H1 (cell line): Measurements from ENCODE around the gene NDUFB3. TPM values are rescaled to one million over a fixed set of nuclear protein-coding genes. Genes with fewer than 3 reads are reported as not detected.

Source experiments
- CTCF ChIA-PET: fragments of 300-600 bp; sonication (Branson Sonifier 250); formaldehyde crosslinking; loops from one replicate; lab custom pipeline; 2021; ENCODE audit not compliant: partially characterized antibody; lab: Charles Lee
- POLR2A ChIA-PET: fragments of 300-600 bp; sonication (Branson Sonifier 250); formaldehyde crosslinking; loops from one replicate; lab custom pipeline; 2021; ENCODE audit warnings: inconsistent platforms; ENCODE audit not compliant: partially characterized antibody; lab: Charles Lee
- DNase-seq, 2 experiments: peaks; one replicate each; pipeline versions ENCODE4 v3.0.0 to v3.0.0-alpha.2; 2010 to 2022; ENCODE audit warnings: low spot score in 2 of 2, low read depth in 1 of 2, mixed read lengths in 1 of 2
- FAIRE-seq: peaks from 2 replicates; lab custom pipeline; 2011; peaks lifted over from hg19 to GRCh38; lab: Jason Lieb, UNC
- H2AFZ ChIP-seq: 2 replicates; pipeline ENCODE4 v1.8.1; 2012; ENCODE audit warnings: low read length, inconsistent platforms
- H2AK5ac ChIP-seq: 2 replicates; pipeline ENCODE4 v1.6.1; 2013; ENCODE audit warnings: low read depth, low read length
- H2BK120ac ChIP-seq: replicated peaks from 2 replicates; pipeline ENCODE3; 2013; ENCODE audit warnings: low read depth, low read length, inconsistent platforms
- H2BK12ac ChIP-seq: 2 replicates; pipeline ENCODE4 v1.6.1; 2013; ENCODE audit warnings: low read depth, low read length
- H2BK15ac ChIP-seq: 2 replicates; pipeline ENCODE4 v1.6.1; 2013; ENCODE audit warnings: low read length
- H2BK20ac ChIP-seq: 2 replicates; pipeline ENCODE4 v1.6.1; 2013; ENCODE audit warnings: low read length
- H2BK5ac ChIP-seq: 2 replicates; pipeline ENCODE4 v1.6.1; 2013; ENCODE audit warnings: low read depth, low read length
- H3K14ac ChIP-seq: 2 replicates; pipeline ENCODE4 v1.6.1; 2013; ENCODE audit warnings: inconsistent platforms; ENCODE audit not compliant: insufficient read length
- H3K18ac ChIP-seq: 2 replicates; pipeline ENCODE4 v1.6.1; 2013; ENCODE audit warnings: low read length; ENCODE audit errors: extremely low read depth
- H3K23ac ChIP-seq: 2 replicates; pipeline ENCODE4 v1.6.1; 2013; ENCODE audit warnings: inconsistent platforms; ENCODE audit not compliant: insufficient read length
- H3K23me2 ChIP-seq: 2 replicates; pipeline ENCODE4 v1.6.1; 2013; ENCODE audit warnings: low read depth, low read length
- H3K27ac ChIP-seq: 2 replicates; pipeline ENCODE4 v1.6.1; 2011; ENCODE audit warnings: low read depth, low read length, inconsistent platforms
- H3K27me3 ChIP-seq, 4 experiments: replicated peaks in 1 of 4; 1 replicate in 1 of 4; 2 replicates in 3 of 4; pipeline versions ENCODE4 v1.6.1 to v1.8.1; 2011 to 2013; ENCODE audit warnings: low read length in 3 of 4, mild to moderate bottlenecking in 3 of 4, inconsistent platforms in 2 of 4, mixed read lengths in 2 of 4, moderate library complexity in 1 of 4; ENCODE audit not compliant: control insufficient read depth in 3 of 4, insufficient read depth in 3 of 4; ENCODE audit errors: extremely low read depth in 1 of 4
- H3K36me3 ChIP-seq, 4 experiments: 2 replicates each; pipeline versions ENCODE4 v1.6.1 to v1.8.1; 2011 to 2013; ENCODE audit warnings: mild to moderate bottlenecking in 4 of 4, low read length in 3 of 4, moderate library complexity in 2 of 4, control low read depth in 1 of 4, inconsistent platforms in 1 of 4; ENCODE audit not compliant: insufficient read depth in 4 of 4, control insufficient read depth in 2 of 4
- H3K4ac ChIP-seq: replicated peaks from 2 replicates; pipeline ENCODE3; 2013; ENCODE audit warnings: low read length, low read depth, mixed read lengths, inconsistent platforms; ENCODE audit not compliant: insufficient read length
- H3K4me1 ChIP-seq, 4 experiments: replicated peaks in 1 of 4; 1 replicate in 1 of 4; 2 replicates in 3 of 4; pipeline versions ENCODE4 v1.6.1 to v1.8.1; 2011 to 2013; ENCODE audit warnings: low read length in 3 of 4, inconsistent platforms in 2 of 4, mixed read lengths in 1 of 4; ENCODE audit not compliant: insufficient read depth in 4 of 4, control insufficient read depth in 3 of 4
- H3K4me2 ChIP-seq, 2 experiments: 2 replicates each; pipeline versions ENCODE4 v1.6.1 to v1.8.1; 2011 to 2013; ENCODE audit warnings: low read depth in 2 of 2, low read length in 2 of 2, control low read depth in 1 of 2, inconsistent platforms in 1 of 2, mild to moderate bottlenecking in 1 of 2; ENCODE audit not compliant: insufficient read depth in 1 of 2
- H3K4me3 ChIP-seq, 4 experiments: fragments of 200-600, 300-600 bp in 1 of 4; sonication (generic), shearing (Covaris generic), sonication (Bioruptor Twin) in 1 of 4; 2 replicates each; pipeline versions ENCODE4 v1.5.1 to v1.8.1; 2011 to 2016; ENCODE audit warnings: low read length in 4 of 4, low read depth in 3 of 4, control low read depth in 2 of 4, inconsistent platforms in 2 of 4, mild to moderate bottlenecking in 2 of 4, mixed read lengths in 1 of 4, moderate library complexity in 1 of 4; ENCODE audit not compliant: insufficient read depth in 2 of 4; ENCODE audit errors: extremely low read depth in 1 of 4
- H3K56ac ChIP-seq: replicated peaks from 2 replicates; pipeline ENCODE3; 2013; ENCODE audit warnings: low read depth, mild to moderate bottlenecking, mixed read lengths, low read length, inconsistent platforms; ENCODE audit not compliant: insufficient read length
- H3K79me1 ChIP-seq: 2 replicates; pipeline ENCODE4 v1.6.1; 2013; ENCODE audit warnings: low read depth, low read length, control low read depth
- H3K79me2 ChIP-seq, 2 experiments: 2 replicates each; pipeline versions ENCODE4 v1.6.1 to v1.8.1; 2012 to 2013; ENCODE audit warnings: low read length in 2 of 2, mild to moderate bottlenecking in 2 of 2, inconsistent platforms in 1 of 2; ENCODE audit not compliant: insufficient read depth in 2 of 2, control insufficient read depth in 1 of 2
- H3K9ac ChIP-seq, 4 experiments: replicated peaks in 1 of 4; 1 replicate in 1 of 4; 2 replicates in 3 of 4; pipeline versions ENCODE4 v1.6.1 to v1.8.1; 2011 to 2013; ENCODE audit warnings: low read depth in 3 of 4, low read length in 3 of 4, control low read depth in 2 of 4, mild to moderate bottlenecking in 2 of 4, moderate library complexity in 2 of 4, inconsistent platforms in 1 of 4; ENCODE audit errors: extremely low read depth in 1 of 4
- H3K9me3 ChIP-seq, 2 experiments: 2 replicates each; pipeline versions ENCODE4 v1.6.1 to v1.8.1; 2012 to 2013; ENCODE audit warnings: mild to moderate bottlenecking in 2 of 2, moderate library complexity in 2 of 2, control low read depth in 1 of 2, inconsistent platforms in 1 of 2, low read depth in 1 of 2, low read length in 1 of 2, mixed read lengths in 1 of 2; ENCODE audit not compliant: insufficient read depth in 2 of 2
- H4K20me1 ChIP-seq, 2 experiments: replicated peaks in 1 of 2; 2 replicates each; pipeline versions ENCODE3 to v1.8.1; 2011 to 2013; ENCODE audit warnings: inconsistent platforms in 2 of 2, low read length in 2 of 2, mild to moderate bottlenecking in 1 of 2; ENCODE audit not compliant: insufficient read depth in 2 of 2, control insufficient read depth in 1 of 2
- H4K5ac ChIP-seq: 2 replicates; pipeline ENCODE4 v1.6.1; 2013; ENCODE audit warnings: low read length, low read depth, mixed read lengths, inconsistent platforms; ENCODE audit not compliant: insufficient read length
- H4K8ac ChIP-seq: 2 replicates; pipeline ENCODE4 v1.8.0; 2013; ENCODE audit warnings: mild to moderate bottlenecking, moderate library complexity, low read length, inconsistent platforms; ENCODE audit not compliant: insufficient read depth; ENCODE audit errors: extremely low read depth
- H4K91ac ChIP-seq: replicated peaks from 2 replicates; pipeline ENCODE3; 2013; ENCODE audit warnings: low read length, mixed read lengths, inconsistent platforms; ENCODE audit not compliant: insufficient read length
- WGBS, 2 experiments: shearing (Covaris generic) in 1 of 2; methylation state at CpG; one replicate each; pipeline versions ENCODE4 v1.1.6 to v1.1.7; 2013 to 2015; ENCODE audit warnings: low lambda C conversion rate in 2 of 2, mixed read lengths in 2 of 2, inconsistent platforms in 1 of 2, low coverage in 1 of 2, missing lambda C conversion rate in 1 of 2; ENCODE audit not compliant: insufficient replicate concordance in 2 of 2, insufficient coverage in 1 of 2, insufficient read length in 1 of 2; ENCODE audit errors: extremely low coverage in 1 of 2, missing lambda C conversion rate in 1 of 2; 5-methylcytosine and 5-hydroxymethylcytosine counted together
- polyA plus RNA-seq, 7 experiments: library from polyadenylated mRNA; depleted of rRNA in 3 of 7; stranded (reverse) in 5 of 7; unstranded in 2 of 7; fragments of >200 nt in 5 of 7; fragments of 200-250 nt in 2 of 7; gene quantifications; 1 replicate in 5 of 7; 2 replicates in 1 of 7; 4 replicates in 1 of 7; pipeline versions ENCODE4 v1.2.1 to v1.2.3, GENCODE V29; 2011 to 2013; ENCODE audit warnings: missing spikeins in 2 of 7, mixed read lengths in 2 of 7
- total RNA-seq: library from RNA; stranded (reverse); fragmentation: NEBNext Ultra II Directional; extraction: Animal tissue kit (Norgen Biotek cat#: 25700); gene quantifications from 2 replicates; pipeline ENCODE4 v1.2.1, GENCODE V29; 2021

NDUFB3 gene
- total and polyA plus RNA-seq, 2 of the 8 experiments (the other 6 are each of a cell fraction or from before 2014, with no cell fraction given): 38.2 to 55.3 TPM

- DNase-seq (no peak), FAIRE-seq (no peak)
- Histone ChIP-seq H3K27me3 (no peaks in the 10 kb centered on the region), H3K9ac (no peak overlapping the region), H2AK5ac (no peak overlapping the region), H3K27ac (no peak overlapping the region), H2BK5ac (no peak overlapping the region), H3K9me3 (no peaks in the 10 kb centered on the region), H3K23ac (no peak overlapping the region), H3K4me1 (no peaks in the 10 kb centered on the region), H2BK12ac (no peak overlapping the region), H3K4me3 (no peak overlapping the region), H2AFZ (no peak overlapping the region), H2BK20ac (no peak overlapping the region), H3K36me3 (no peaks in the 10 kb centered on the region), H3K14ac (no peak overlapping the region), H3K79me2 (no peaks in the 10 kb centered on the region), H3K79me1 (no peaks in the 10 kb centered on the region), H4K8ac (no peak overlapping the region), H3K18ac (no peak overlapping the region), H4K5ac (no peak overlapping the region), H2BK15ac (no peak overlapping the region), H3K23me2 (peaks cover 2% of the 10 kb centered on the region; the same call in 1 of the 2 replicates), H2BK120ac (no peak overlapping the region), H4K91ac (no peak overlapping the region), H3K56ac (no peak overlapping the region), H3K4ac (no peak overlapping the region), H3K4me2 (no peak overlapping the region), H4K20me1 (no peaks in the 10 kb centered on the region)
- POLR2A ChIA-PET: interaction anchor here (0.6 to 0.7 kb wide), 2 partner anchors 10 to 14 kb away, joined by 3 read pairs; no protein-coding TSS in a partner anchor
- CTCF ChIA-PET: interaction anchor here (0.8 to 3.6 kb wide), 3 partner anchors 10 to 50 kb away, joined by 3 to 10 read pairs (median 4); no protein-coding TSS in a partner anchor
- WGBS, 2 experiments: 85% methylated on average over 2 of the region's 2 CpGs; no CpG with 5 or more reads in 1 of the 2 experiments
Observed at GRCh38 chr2:201107624-201108023, 35.8 kb downstream of the NDUFB3 start.
